AG04450 (cell line): ENCODE measurements around the gene ZNF493. TPM values are rescaled to one million over a fixed set of nuclear protein-coding genes. Genes with fewer than 3 reads are reported as not detected.

Experiments used
- CTCF ChIA-PET: fragments of 300-600, 350-600 bp; formaldehyde crosslinking; extraction: SDS; loops from one replicate; lab custom pipeline; 2022; ENCODE audit warnings: antibody characterized with exemption, inconsistent platforms; lab: Charles Lee
- POLR2A ChIA-PET: fragments of 350-600 bp; formaldehyde crosslinking; extraction: SDS; loops from one replicate; lab custom pipeline; 2021; ENCODE audit warnings: antibody characterized with exemption, inconsistent platforms; lab: Yijun Ruan, JAX
- DNase-seq: peaks from one replicate; pipeline ENCODE4 v3.0.0-alpha.2; 2011; ENCODE audit warnings: low read depth, low spot score
- H3K27ac ChIP-seq: one replicate; pipeline ENCODE4 v1.5.1; 2012; ENCODE audit warnings: low read depth, low read length, control low read depth
- H3K27me3 ChIP-seq: one replicate; pipeline ENCODE4 v1.6.0; 2012; ENCODE audit warnings: low read length; ENCODE audit not compliant: control insufficient read depth, insufficient read depth
- H3K4me3 ChIP-seq: 2 replicates; pipeline ENCODE4 v1.5.1; 2011; ENCODE audit warnings: mild to moderate bottlenecking, low read depth, low read length, control low read depth
- H3K9me3 ChIP-seq: 2 replicates; pipeline ENCODE4 v1.5.1; 2012; ENCODE audit warnings: low read length; ENCODE audit not compliant: control insufficient read depth, insufficient read depth
- CTCF ChIP-seq: IDR thresholded peaks from 2 replicates; pipeline ENCODE4 v1.5.1; 2011; ENCODE audit warnings: low read depth, low read length, control low read depth, inconsistent platforms
- polyA plus RNA-seq: library from polyadenylated mRNA; depleted of rRNA; stranded (reverse); fragments of >200 nt; gene quantifications from 2 replicates; pipeline ENCODE4 v1.2.3, GENCODE V29; 2011

Gene ZNF493
- polyA plus RNA-seq, 1 experiment, result 6.4 TPM

- no peak overlapping the region for H3K4me3 ChIP-seq
- CTCF ChIA-PET, result interaction anchor here (0.7 kb wide), 1 partner anchor 778 kb away, joined by 3 read pairs; no protein-coding TSS in a partner anchor
- no peak for DNase-seq
- POLR2A ChIA-PET, result no interaction called here
- H3K27me3 ChIP-seq, result no peaks in the 10 kb centered on the region
- H3K9me3 ChIP-seq, result peaks cover 28% of the 10 kb centered on the region
- TF ChIP-seq CTCF, result no peak
- H3K27ac ChIP-seq, result no peak overlapping the region
Measured at GRCh38 chr19:21434967-21435544, 38.1 kb downstream of the ZNF493 start.

- ChIA-PET CTCF (no interaction called here), POLR2A (no interaction called here)
- Histone ChIP-seq H3K4me3 (no peak overlapping the region), H3K9me3 (peaks cover 35% of the 10 kb centered on the region), H3K27ac (no peak overlapping the region), H3K27me3 (no peaks in the 10 kb centered on the region)
- DNase-seq, result no peak
- TF ChIP-seq CTCF, result no peak
Measured at GRCh38 chr19:21439201-21439751, 42.3 kb downstream of the ZNF493 start.

- Histone ChIP-seq H3K9me3 (peaks cover 31% of the 10 kb centered on the region), H3K27me3 (no peaks in the 10 kb centered on the region), H3K4me3 (no peak overlapping the region), H3K27ac (no peak overlapping the region)
- DNase-seq, result no peak
- ChIA-PET CTCF (no interaction called here), POLR2A (no interaction called here)
- TF ChIP-seq CTCF, result no peak
Measured at GRCh38 chr19:21440321-21440720, 43.4 kb downstream of the ZNF493 start.

GRCh38 chr19:21451187-21451586 lies 54.3 kb downstream of the ZNF493 start:
- H3K27me3 ChIP-seq, result no peaks in the 10 kb centered on the region
- CTCF ChIA-PET, result no interaction called here
- no peak overlapping the region for H3K27ac ChIP-seq
- POLR2A ChIA-PET, result no interaction called here
- no peak for DNase-seq
- TF ChIP-seq CTCF, result no peak
- no peak overlapping the region for H3K4me3 ChIP-seq
- H3K9me3 ChIP-seq, result peaks cover 26% of the 10 kb centered on the region

GRCh38 chr19:21454901-21455300 lies 58.0 kb downstream of the ZNF493 start:
- Histone ChIP-seq H3K9me3 (peaks cover 32% of the 10 kb centered on the region), H3K4me3 (no peak overlapping the region), H3K27ac (no peak overlapping the region), H3K27me3 (no peaks in the 10 kb centered on the region)
- DNase-seq, result no peak
- ChIA-PET CTCF (no interaction called here), POLR2A (no interaction called here)
- TF ChIP-seq CTCF, result no peak
